Measurements from ENCODE around the gene EFNA2.

GRCh38 chr19:1275260-1275975 is 10.3 kb upstream of the EFNA2 start, which contains the start of gene FAM174C:
- TF ChIP-seq FOXK2 (IDR thresholded peaks at IDR 0.05) (no peak), FOXM1 (IDR thresholded peaks at IDR 0.05; ENCODE audit: borderline replicate concordance) (0 out of 2 replicates have a peak, but pooled peaks have one; percentile 53), SP1 (IDR thresholded peaks at IDR 0.05) (no peak), ZNF384 (IDR thresholded peaks at IDR 0.05) (no peak), ARNT (IDR thresholded peaks at IDR 0.05) (peak; percentile 63), HDGF (IDR thresholded peaks at IDR 0.05; ENCODE audit: borderline replicate concordance) (no peak), FOXA1 (IDR thresholded peaks at IDR 0.05) (no peak), TARDBP (IDR thresholded peaks at IDR 0.05) (no peak), SUZ12 (IDR thresholded peaks at IDR 0.05) (no peak), LEF1 (IDR thresholded peaks at IDR 0.05; ENCODE audit: borderline replicate concordance) (peak; percentile 88), ELF4 (IDR thresholded peaks at IDR 0.05) (peak; percentile 76), BHLHE40 (IDR thresholded peaks at IDR 0.05; ENCODE audit: borderline replicate concordance) (no peak)

All from HEK293T (cell line).